ENCODE results near the gene DNAH3.
"Not testable (repeated sequence)": the region's sequence is repeated elsewhere in the genome, so short reads cannot be mapped to it uniquely, and the experiment has no call there.

The DNAH3 gene

DNA sequence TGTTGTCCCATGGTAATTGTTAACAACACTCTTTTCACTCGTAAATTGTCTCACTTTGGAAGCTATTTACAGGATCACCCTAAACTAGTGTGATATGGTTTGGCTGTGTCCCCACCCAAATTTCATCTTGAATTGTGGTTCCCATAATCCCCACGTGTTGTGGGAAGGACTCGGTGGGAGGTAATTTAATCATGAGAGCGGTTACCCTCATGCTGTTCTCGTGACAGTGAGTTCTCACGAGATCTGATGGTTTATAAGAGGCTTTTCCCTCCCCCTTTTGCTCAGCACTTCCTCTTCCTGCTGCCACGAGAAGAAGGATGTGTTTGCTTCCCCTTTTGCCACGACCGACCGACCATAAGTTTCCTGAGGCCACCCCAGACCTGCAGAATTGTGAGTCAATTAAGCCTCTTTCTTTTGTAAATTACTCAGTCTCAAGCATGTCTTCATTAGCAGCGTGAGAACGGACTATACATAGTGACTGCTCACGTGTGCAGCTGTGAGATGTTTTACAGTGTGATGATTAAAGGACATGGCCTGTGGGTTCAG lies 34.4 kb downstream of the DNAH3 start:
- DNase-seq, result no peak

DNA sequence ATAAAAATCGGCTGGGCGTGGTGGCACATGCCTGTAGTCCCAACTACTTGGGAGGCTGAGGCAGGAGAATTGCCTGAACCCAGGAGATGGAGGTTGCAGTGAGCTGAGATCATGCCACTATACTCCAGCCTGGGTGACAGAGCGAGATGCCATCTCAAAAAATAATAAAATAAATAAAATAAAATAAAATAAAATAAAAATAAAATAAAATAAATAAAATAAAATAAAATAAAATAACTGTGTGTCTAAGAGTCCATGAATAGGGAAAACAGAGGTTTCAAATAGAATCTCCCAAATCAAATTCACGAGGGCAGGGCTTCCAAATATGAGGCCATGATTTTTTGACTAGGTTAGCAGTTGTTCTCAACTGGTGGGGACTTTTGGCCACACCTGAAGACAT lies 35.1 kb downstream of the DNAH3 start:
- DNase-seq, result not testable (repeated sequence)

- no peak for DNase-seq
Measured at GRCh38 chr16:21103941-21104860, 46.4 kb downstream of the DNAH3 start.

- no peak for DNase-seq
Measured at GRCh38 chr16:21101631-21102420, 48.8 kb downstream of the DNAH3 start.

DNA sequence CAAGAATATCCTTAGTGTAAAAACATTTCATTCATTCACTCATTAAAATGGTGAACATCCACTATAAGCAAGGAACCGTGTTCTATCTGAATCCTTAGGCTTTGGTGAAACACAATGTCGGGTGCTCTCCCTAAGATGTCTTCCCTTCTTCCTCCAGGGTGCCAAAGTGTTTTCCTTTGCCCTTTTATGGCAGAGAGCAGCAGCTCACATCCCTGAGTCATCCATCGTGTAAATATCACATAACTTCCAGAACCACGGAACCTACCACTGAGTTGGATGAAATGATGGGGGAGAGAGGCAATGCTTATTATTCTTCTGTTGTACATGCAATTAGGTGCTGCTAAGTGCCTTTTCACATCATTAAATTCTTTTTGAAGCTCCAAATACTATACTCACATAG lies 50.2 kb downstream of the DNAH3 start:
- DNase-seq, result peak; percentile 15

- DNase-seq, result no peak
Measured at GRCh38 chr16:21097151-21097550, 53.5 kb downstream of the DNAH3 start.

- not testable (repeated sequence) for DNase-seq
Measured at GRCh38 chr16:21094719-21095118, 55.9 kb downstream of the DNAH3 start.

DNA sequence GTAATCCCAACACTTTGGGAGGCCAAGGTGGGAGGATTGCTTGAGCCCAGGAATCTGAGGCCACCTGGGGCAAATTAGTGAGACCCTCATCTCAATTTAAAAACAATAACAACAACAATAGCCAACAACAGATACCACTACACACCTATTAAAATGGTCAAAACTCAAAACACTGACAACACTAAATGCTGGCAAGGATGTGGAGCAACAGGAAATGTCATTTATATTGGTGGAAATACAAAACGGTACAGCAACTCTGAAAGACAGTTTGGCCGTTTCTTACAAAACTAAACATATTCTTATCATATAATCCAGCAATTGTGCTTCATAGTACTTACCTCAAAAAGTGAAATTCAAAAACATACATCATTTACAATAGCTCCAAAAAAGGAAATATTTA lies 57.7 kb downstream of the DNAH3 start:
- no peak for DNase-seq

GRCh38 chr16:21088646-21089538 lies 61.8 kb downstream of the DNAH3 start:
- DNase-seq, result no peak

DNA sequence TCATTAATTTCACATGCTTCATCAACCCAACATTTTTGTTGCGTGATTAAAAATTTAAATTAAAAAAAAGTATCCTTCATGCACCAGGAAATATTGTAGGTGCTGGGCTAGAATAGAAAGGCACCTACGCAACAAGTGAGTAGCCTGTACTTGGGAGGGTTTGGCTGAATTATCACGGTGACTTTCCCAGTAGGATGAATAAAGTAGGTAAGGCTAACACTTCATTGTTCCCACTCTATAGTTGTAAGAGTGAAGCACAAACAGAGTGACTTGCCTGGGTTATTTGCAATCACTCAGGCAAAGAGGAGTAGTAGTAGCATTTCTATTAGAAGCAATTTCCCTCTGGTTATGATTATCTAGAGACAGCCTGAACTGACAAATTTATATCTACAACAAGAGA lies 62.5 kb downstream of the DNAH3 start:
- DNase-seq, result no peak

- DNase-seq, result no peak
Measured at GRCh38 chr16:21084631-21085225, 65.9 kb downstream of the DNAH3 start.

DNA sequence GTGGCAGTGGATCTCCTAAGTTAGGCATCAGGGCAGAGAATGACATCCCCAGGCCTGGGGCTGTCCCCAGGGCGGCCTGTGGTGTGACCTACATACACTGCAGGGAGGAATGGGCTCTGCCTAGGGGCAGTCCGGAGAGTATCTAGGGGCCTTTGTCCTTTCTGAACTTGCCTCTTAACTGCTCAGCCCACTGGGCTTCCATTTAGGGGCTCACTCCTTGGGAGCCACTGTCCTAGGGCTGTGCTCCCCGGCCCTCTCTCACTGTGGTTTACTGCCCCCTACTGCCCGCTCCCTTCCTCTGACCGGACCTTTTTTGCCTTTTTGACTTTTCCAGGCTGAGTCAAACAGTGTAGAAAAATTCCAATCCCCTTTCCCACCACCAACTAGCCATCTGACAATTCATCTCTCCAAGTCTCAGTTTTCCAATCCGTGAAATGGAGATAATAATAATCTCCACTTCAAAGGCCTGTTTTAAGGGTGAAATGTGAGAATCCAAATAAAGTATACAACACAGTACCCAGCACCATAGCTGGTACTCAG lies 66.8 kb downstream of the DNAH3 start:
- peak; percentile 3 for DNase-seq

- no peak for DNase-seq
Measured at GRCh38 chr16:21081329-21081728, 69.3 kb downstream of the DNAH3 start.

- DNase-seq, result no peak
Measured at GRCh38 chr16:21078563-21078962, 72.1 kb downstream of the DNAH3 start.

GRCh38 chr16:21076186-21076883 lies 74.3 kb downstream of the DNAH3 start:
- no peak for DNase-seq

GRCh38 chr16:21075252-21075651 lies 75.4 kb downstream of the DNAH3 start:
- DNase-seq, result no peak

- DNase-seq, result no peak
Measured at GRCh38 chr16:21072976-21073375, 77.7 kb downstream of the DNAH3 start.

DNA sequence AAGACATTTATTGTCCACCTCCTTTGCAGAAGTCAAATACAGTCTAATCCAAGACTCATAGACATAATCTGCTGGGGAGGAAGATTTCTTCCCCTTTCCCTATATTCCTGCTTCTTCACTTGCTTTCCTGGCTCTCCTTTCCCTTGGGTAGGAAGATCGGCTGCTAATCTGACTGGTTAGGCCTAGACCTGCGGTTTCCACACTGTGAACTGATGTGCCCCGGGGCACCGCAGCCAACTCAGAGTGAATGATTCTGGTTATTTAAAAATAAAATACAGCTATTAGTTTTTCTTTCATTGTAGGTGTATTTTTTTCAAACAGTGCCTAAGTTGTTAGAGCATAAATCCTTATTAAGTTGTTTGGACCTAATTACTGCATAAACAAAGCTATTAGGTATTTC lies 78.9 kb downstream of the DNAH3 start:
- DNase-seq, result no peak

- no peak for DNase-seq
Measured at GRCh38 chr16:21070564-21070963, 80.1 kb downstream of the DNAH3 start.

DNA sequence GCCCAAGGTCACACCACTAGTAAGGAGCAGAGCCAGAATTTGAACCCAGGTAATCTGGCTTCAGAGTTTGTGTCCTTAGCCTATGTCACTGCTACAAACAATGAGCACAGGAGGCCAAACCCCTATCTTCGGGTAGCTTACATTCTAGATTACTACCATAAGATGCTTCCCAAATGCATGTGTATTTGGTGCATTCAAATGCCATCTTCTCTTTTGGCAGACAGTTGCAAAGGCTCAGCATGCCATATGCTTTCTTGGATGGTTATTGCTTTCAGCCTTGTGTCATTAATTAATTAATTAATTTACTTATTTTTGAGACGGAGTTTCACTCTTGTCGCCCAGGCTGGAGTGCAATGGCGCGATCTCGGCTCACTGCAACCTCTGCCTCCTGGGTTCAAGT lies 80.7 kb downstream of the DNAH3 start:
- no peak for DNase-seq

DNA sequence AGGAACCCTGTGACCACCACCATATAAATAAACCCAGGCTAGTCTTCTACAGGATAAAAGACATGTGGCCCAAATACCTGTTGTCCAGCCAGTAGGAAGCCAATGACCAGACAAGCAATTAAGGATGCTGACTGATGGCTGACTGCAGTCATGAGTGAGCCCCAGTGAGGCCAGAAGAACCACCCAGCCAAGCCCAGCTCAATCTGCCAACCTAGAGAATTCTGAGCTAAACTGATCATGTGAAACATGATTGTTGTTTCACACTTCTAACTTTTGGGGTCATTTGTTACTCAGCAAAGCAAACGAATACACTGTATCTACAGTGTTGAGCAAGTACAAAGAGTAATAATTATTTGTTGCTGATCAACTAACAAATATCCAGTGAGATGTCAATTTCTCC lies 86.4 kb downstream of the DNAH3 start:
- no peak for DNase-seq

Measured in NCI-H774 (cell line).